A673 (cell line): Measurements from ENCODE around the gene PRICKLE1.

Experiments used
- EZH2 ChIP-seq: fragments of 200-600 bp; sonication (generic); IDR thresholded peaks from 2 replicates; pipeline ENCODE4 v1.6.1; 2017; ENCODE audit warnings: borderline replicate concordance, low read depth, mild to moderate bottlenecking, mixed read lengths, antibody characterized with exemption, low read length; ENCODE audit not compliant: poor library complexity, severe bottlenecking
- TF ChIP-seq, protein P1 (sequence below): fragments of 300-800, 200-600 bp; sonication (generic); conservative IDR thresholded peaks from 2 replicates; pipeline ENCODE4 v1.5.1; 2017; ENCODE audit warnings: low read depth, mild to moderate bottlenecking, antibody characterized with exemption, low read length, moderate library complexity, mixed read lengths

- TF ChIP-seq, protein P1, sequence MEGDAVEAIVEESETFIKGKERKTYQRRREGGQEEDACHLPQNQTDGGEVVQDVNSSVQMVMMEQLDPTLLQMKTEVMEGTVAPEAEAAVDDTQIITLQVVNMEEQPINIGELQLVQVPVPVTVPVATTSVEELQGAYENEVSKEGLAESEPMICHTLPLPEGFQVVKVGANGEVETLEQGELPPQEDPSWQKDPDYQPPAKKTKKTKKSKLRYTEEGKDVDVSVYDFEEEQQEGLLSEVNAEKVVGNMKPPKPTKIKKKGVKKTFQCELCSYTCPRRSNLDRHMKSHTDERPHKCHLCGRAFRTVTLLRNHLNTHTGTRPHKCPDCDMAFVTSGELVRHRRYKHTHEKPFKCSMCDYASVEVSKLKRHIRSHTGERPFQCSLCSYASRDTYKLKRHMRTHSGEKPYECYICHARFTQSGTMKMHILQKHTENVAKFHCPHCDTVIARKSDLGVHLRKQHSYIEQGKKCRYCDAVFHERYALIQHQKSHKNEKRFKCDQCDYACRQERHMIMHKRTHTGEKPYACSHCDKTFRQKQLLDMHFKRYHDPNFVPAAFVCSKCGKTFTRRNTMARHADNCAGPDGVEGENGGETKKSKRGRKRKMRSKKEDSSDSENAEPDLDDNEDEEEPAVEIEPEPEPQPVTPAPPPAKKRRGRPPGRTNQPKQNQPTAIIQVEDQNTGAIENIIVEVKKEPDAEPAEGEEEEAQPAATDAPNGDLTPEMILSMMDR = no peak
- no peak for TF ChIP-seq EZH2
Observed at GRCh38 chr12:42574851-42575266, 14.7 kb downstream of the PRICKLE1 start.
